H9 (cell line): ENCODE data around the gene CACFD1. TPM values are rescaled to one million over a fixed set of nuclear protein-coding genes. Genes with fewer than 3 reads are reported as not detected.

Experiments used
- DNase-seq: peaks from one replicate; pipeline ENCODE4 v3.0.0-alpha.2; 2017
- H2AFZ ChIP-seq: one replicate; pipeline ENCODE4 v1.6.1; 2013; ENCODE audit warnings: mild to moderate bottlenecking, low read length, control low read depth, moderate library complexity
- H2AK5ac ChIP-seq: 2 replicates; pipeline ENCODE4 v1.6.1; 2013; ENCODE audit warnings: low read length, control low read depth, mixed read lengths; ENCODE audit not compliant: insufficient read length
- H2BK120ac ChIP-seq: one replicate; pipeline ENCODE4 v1.6.1; 2013; ENCODE audit warnings: low read depth, mild to moderate bottlenecking, low read length, control low read depth, inconsistent platforms; ENCODE audit not compliant: poor library complexity, severe bottlenecking
- H2BK12ac ChIP-seq: 2 replicates; pipeline ENCODE4 v1.6.1; 2013; ENCODE audit warnings: low read length, control low read depth, mixed read lengths, low read depth; ENCODE audit not compliant: insufficient read length
- H2BK15ac ChIP-seq: 2 replicates; pipeline ENCODE4 v1.6.1; 2013; ENCODE audit warnings: low read depth, low read length, control low read depth
- H2BK20ac ChIP-seq: one replicate; pipeline ENCODE4 v1.6.1; 2013; ENCODE audit warnings: low read depth, mild to moderate bottlenecking, low read length, control low read depth, inconsistent platforms; ENCODE audit not compliant: poor library complexity, severe bottlenecking
- H2BK5ac ChIP-seq: 2 replicates; pipeline ENCODE4 v1.6.1; 2013; ENCODE audit warnings: low read length, control low read depth, mixed read lengths; ENCODE audit not compliant: insufficient read length
- H3K14ac ChIP-seq: 2 replicates; pipeline ENCODE4 v1.6.1; 2013; ENCODE audit warnings: low read length, control low read depth; ENCODE audit not compliant: insufficient read depth
- H3K18ac ChIP-seq: 2 replicates; pipeline ENCODE4 v1.6.1; 2013; ENCODE audit warnings: low read depth, mild to moderate bottlenecking, mixed read lengths, low read length, control low read depth; ENCODE audit not compliant: insufficient read length
- H3K23ac ChIP-seq: 2 replicates; pipeline ENCODE4 v1.6.1; 2013; ENCODE audit warnings: low read length, control low read depth, mixed read lengths, low read depth; ENCODE audit not compliant: insufficient read length
- H3K23me2 ChIP-seq: 2 replicates; pipeline ENCODE4 v1.6.1; 2013; ENCODE audit warnings: low read depth, mild to moderate bottlenecking, mixed read lengths, low read length, control low read depth; ENCODE audit not compliant: insufficient read length, poor library complexity, severe bottlenecking
- H3K27ac ChIP-seq: 2 replicates; pipeline ENCODE4 v1.5.1; 2013; ENCODE audit warnings: low read length, control low read depth, mixed read lengths, low read depth; ENCODE audit not compliant: insufficient read length
- H3K27me3 ChIP-seq: 2 replicates; pipeline ENCODE4 v1.6.1; 2013; ENCODE audit warnings: low read length, control low read depth, inconsistent platforms; ENCODE audit not compliant: insufficient read depth
- H3K4ac ChIP-seq: 2 replicates; pipeline ENCODE4 v1.6.1; 2013; ENCODE audit warnings: low read depth, mild to moderate bottlenecking, control low read depth, inconsistent platforms, low read length, moderate library complexity
- H3K4me1 ChIP-seq: 2 replicates; pipeline ENCODE4 v1.6.1; 2013; ENCODE audit warnings: low read length, control low read depth, inconsistent platforms; ENCODE audit not compliant: insufficient read depth
- H3K4me2 ChIP-seq: 2 replicates; pipeline ENCODE4 v1.6.1; 2013; ENCODE audit warnings: low read length, control low read depth, mixed read lengths; ENCODE audit not compliant: insufficient read length, insufficient read depth
- H3K56ac ChIP-seq: 2 replicates; pipeline ENCODE4 v1.6.1; 2013; ENCODE audit warnings: low read depth, mild to moderate bottlenecking, mixed read lengths, low read length, control low read depth; ENCODE audit not compliant: insufficient read length
- H3K79me1 ChIP-seq: 2 replicates; pipeline ENCODE4 v1.6.1; 2013; ENCODE audit warnings: low read depth, mild to moderate bottlenecking, moderate library complexity, low read length, control low read depth, inconsistent platforms; ENCODE audit not compliant: insufficient read depth, poor library complexity, severe bottlenecking
- H3K79me2 ChIP-seq: 2 replicates; pipeline ENCODE4 v1.6.1; 2013; ENCODE audit warnings: low read length, control low read depth, inconsistent platforms; ENCODE audit not compliant: insufficient read depth
- H3K9ac ChIP-seq: 2 replicates; pipeline ENCODE4 v1.6.1; 2013; ENCODE audit warnings: low read length, control low read depth, mixed read lengths; ENCODE audit not compliant: insufficient read length; ENCODE audit errors: extremely low read depth
- H3K9me3 ChIP-seq: one replicate; pipeline ENCODE4 v1.6.1; 2013; ENCODE audit warnings: low read depth, low read length, inconsistent platforms; ENCODE audit not compliant: control insufficient read depth
- H3T11ph ChIP-seq: one replicate; pipeline ENCODE4 v1.6.1; 2013; ENCODE audit warnings: mild to moderate bottlenecking, low read length, control low read depth, inconsistent platforms
- H4K20me1 ChIP-seq: one replicate; pipeline ENCODE4 v1.6.1; 2013; ENCODE audit not compliant: control insufficient read depth, insufficient read length, insufficient read depth
- H4K5ac ChIP-seq: 2 replicates; pipeline ENCODE4 v1.6.1; 2013; ENCODE audit warnings: low read depth, mild to moderate bottlenecking, mixed read lengths, low read length, control low read depth; ENCODE audit not compliant: insufficient read length
- H4K8ac ChIP-seq: replicated peaks from 2 replicates; pipeline ENCODE4 v1.6.1; 2013; ENCODE audit warnings: low read length, control low read depth, mixed read lengths, low read depth; ENCODE audit not compliant: insufficient read length
- H4K91ac ChIP-seq: 2 replicates; pipeline ENCODE4 v1.6.1; 2013; ENCODE audit warnings: low read depth, mild to moderate bottlenecking, moderate library complexity, mixed read lengths, low read length, control low read depth; ENCODE audit not compliant: insufficient read length
- H3K27ac Mint-ChIP-seq, 3 experiments: 2 replicates in 2 of 3; 3 replicates in 1 of 3; pipeline ENCODE4 v1.8.0; 2020 to 2021; ENCODE audit warnings: mixed read lengths in 3 of 3, mild to moderate bottlenecking in 1 of 3, moderate library complexity in 1 of 3
- H3K27me3 Mint-ChIP-seq: 2 replicates; pipeline ENCODE4 v1.8.0; 2021; ENCODE audit warnings: low read depth, mild to moderate bottlenecking, moderate library complexity, mixed read lengths
- H3K36me3 Mint-ChIP-seq, 3 experiments: 2 replicates in 2 of 3; 3 replicates in 1 of 3; pipeline ENCODE4 v1.8.0; 2020 to 2021; ENCODE audit warnings: low read depth in 3 of 3, mixed read lengths in 3 of 3; ENCODE audit not compliant: insufficient read depth in 1 of 3
- H3K4me1 Mint-ChIP-seq, 2 experiments: 2 replicates each; pipeline ENCODE4 v1.8.0; 2020; ENCODE audit warnings: mixed read lengths in 2 of 2
- H3K4me3 Mint-ChIP-seq, 2 experiments: 2 replicates in 1 of 2; 3 replicates in 1 of 2; pipeline ENCODE4 v1.8.0; 2020 to 2021; ENCODE audit warnings: mild to moderate bottlenecking in 2 of 2, mixed read lengths in 2 of 2, moderate library complexity in 1 of 2
- H3K9me3 Mint-ChIP-seq, 2 experiments: 2 replicates in 1 of 2; 3 replicates in 1 of 2; pipeline ENCODE4 v1.8.0; 2020; ENCODE audit warnings: mild to moderate bottlenecking in 2 of 2, mixed read lengths in 2 of 2, moderate library complexity in 1 of 2
- CTCF ChIP-seq: fragments of 200-600 bp; sonication (generic); conservative IDR thresholded peaks from 3 replicates; pipeline ENCODE4 v1.8.0; 2021; ENCODE audit warnings: antibody characterized with exemption, mild to moderate bottlenecking
- WGBS: extraction: QIAGEN DNeasy Blood & Tissue Kit; methylation state at CpG from one replicate; pipeline ENCODE4 v1.1.7; 2013; ENCODE audit warnings: missing lambda C conversion rate, low lambda C conversion rate, mixed read lengths; ENCODE audit not compliant: insufficient read length; ENCODE audit errors: extremely low coverage; 5-methylcytosine and 5-hydroxymethylcytosine counted together
- total RNA-seq: library from RNA; stranded (reverse); gene quantifications from 2 replicates; pipeline ENCODE4 v1.2.1, GENCODE V29; 2021

The CACFD1 gene
- total RNA-seq, 1 experiment from 2014 or later: 20.0 TPM

- Histone ChIP-seq H3K9ac (no peak overlapping the region), H2AFZ (no peak overlapping the region), H3K18ac (no peak overlapping the region), H4K8ac (no peak overlapping the region), H2BK15ac (no peak overlapping the region), H3K23ac (no peak overlapping the region), H3K27ac (no peak overlapping the region), H3K14ac (no peak overlapping the region), H3K27me3 (peaks cover 2% of the 10 kb centered on the region; the same call in 1 of the 2 replicates), H2AK5ac (no peak overlapping the region), H4K5ac (no peak overlapping the region), H4K20me1 (no peaks in the 10 kb centered on the region), H3K4me1 (no peaks in the 10 kb centered on the region), H3K79me2 (no peaks in the 10 kb centered on the region), H2BK12ac (no peak overlapping the region), H2BK5ac (no peak overlapping the region), H3K56ac (no peak overlapping the region), H3K4ac (no peak overlapping the region), H2BK20ac (no peak overlapping the region), H3K9me3 (no peaks in the 10 kb centered on the region), H4K91ac (no peak overlapping the region), H2BK120ac (no peak overlapping the region), H3T11ph (no peak overlapping the region), H3K23me2 (peaks cover 7% of the 10 kb centered on the region), H3K4me2 (peak overlapping the region; percentile 26), H3K79me1 (no peaks in the 10 kb centered on the region)
- Mint-ChIP-seq H3K4me3 (peak overlapping the region; percentile 67 to 86), H3K9me3 (peaks cover 4 to 7% of the 10 kb centered on the region in 2 experiments; a peak in 4 of 5 replicates), H3K27me3 (peaks cover 24% of the 10 kb centered on the region), H3K4me1 (peaks cover 7% of the 10 kb centered on the region in 2 experiments; a peak in 3 of 4 replicates), H3K36me3 (peaks cover 0 to 12% (median 7%) of the 10 kb centered on the region in 3 experiments; a peak in 6 of 7 replicates), H3K27ac (no peak overlapping the region)
- TF ChIP-seq CTCF: no peak
- no CpG with 5 or more reads among the region's 10 CpGs for WGBS
- no peak for DNase-seq
Measured at GRCh38 chr9:133427658-133428348, 32.0 kb upstream of the CACFD1 start.
